K562 (cell line): ENCODE data around the gene RELL1.
A peak's percentile ranks its signal among the peaks of the same experiment; 100 is the strongest.

Source experiments
- CBFB ChIP-seq: sonication (generic); formaldehyde crosslinking; IDR thresholded peaks from 2 replicates; pipeline ENCODE4 v1.4.0; 2020; ENCODE audit warnings: mild to moderate bottlenecking, missing genetic modification reagents
- CHD2 ChIP-seq: IDR thresholded peaks from 2 replicates; pipeline ENCODE4 v1.6.1; 2011; ENCODE audit warnings: low read depth, low read length
- CTBP1 ChIP-seq: fragments of 450-650 bp; IDR thresholded peaks from 2 replicates; pipeline ENCODE4 v1.6.1; 2016; ENCODE audit warnings: borderline replicate concordance
- CTCF ChIP-seq, 3 experiments: IDR thresholded peaks in 2 of 3; conservative IDR thresholded peaks in 1 of 3; 2 replicates each; pipeline ENCODE4 v1.5.1; 2011 to 2012; ENCODE audit warnings: low read length in 3 of 3, mild to moderate bottlenecking in 3 of 3, control low read depth in 2 of 3, improper control_type of control experiment in 1 of 3, inconsistent platforms in 1 of 3, low read depth in 1 of 3, mixed read lengths in 1 of 3, moderate library complexity in 1 of 3; ENCODE audit not compliant: insufficient read depth in 2 of 3
- FOXP4 ChIP-seq: sonication (generic); formaldehyde crosslinking; IDR thresholded peaks from 2 replicates; pipeline ENCODE4 v1.8.0; 2022; ENCODE audit warnings: mild to moderate bottlenecking, missing genetic modification reagents, borderline replicate concordance
- HDAC2 ChIP-seq: fragments of 450-650 bp; IDR thresholded peaks from 2 replicates; pipeline ENCODE4 v1.6.1; 2016; ENCODE audit warnings: mild to moderate bottlenecking
- KDM1A ChIP-seq, 2 experiments: fragments of 450-650 bp; IDR thresholded peaks; 2 replicates each; pipeline ENCODE4 v1.6.1; 2016; ENCODE audit warnings: mild to moderate bottlenecking in 2 of 2
- TCF7 ChIP-seq: sonication (generic); IDR thresholded peaks from 2 replicates; pipeline ENCODE4 v1.6.1; 2016; ENCODE audit warnings: antibody characterized with exemption, borderline replicate concordance
- UBTF ChIP-seq, 2 experiments: IDR thresholded peaks; 2 replicates each; pipeline ENCODE4 v1.6.1; 2012; ENCODE audit warnings: improper control_type of control experiment in 2 of 2, low read depth in 2 of 2, low read length in 2 of 2, borderline replicate concordance in 1 of 2

- TF ChIP-seq UBTF (IDR thresholded peaks at IDR 0.05; ENCODE audit: borderline replicate concordance in 1 of 2, low read depth in 2 of 2, low read length in 2 of 2) = no peak
- no peak for TF ChIP-seq CTCF (IDR thresholded peaks at IDR 0.05 in 2 of 3, conservative IDR thresholded peaks at IDR 0.05 in 1 of 3; ENCODE audit: insufficient read depth in 2 of 3, low read depth in 1 of 3, low read length in 3 of 3)
- no peak for TF ChIP-seq CHD2
- TF ChIP-seq CBFB = no peak
- TF ChIP-seq TCF7 = no peak
- TF ChIP-seq HDAC2 = 0 out of 2 replicates have a peak, but pooled peaks have one; percentile 25
- peak; percentile 87; the same call in 1 of the 2 replicates for TF ChIP-seq CTBP1
- no peak for TF ChIP-seq KDM1A (IDR thresholded peaks at IDR 0.05)
- TF ChIP-seq FOXP4 (CRISPR knock-in tag) = no peak
Observed at GRCh38 chr4:37628977-37629609, 57.1 kb downstream of the RELL1 start.
